ENCODE measurements around the gene STARD9. TPM values are rescaled to one million over a fixed set of nuclear protein-coding genes. Genes with fewer than 3 reads are reported as not detected.

The STARD9 gene
- total RNA-seq: 1 to 10 TPM in 1 of 2 donors, under 1 TPM in 1; 0.97 to 2.9 TPM
- polyA plus RNA-seq (2013, experiment 1 of 2): 9.0 TPM
- polyA plus RNA-seq (2013, experiment 2 of 2): 10.2 TPM
- long read RNA-seq, experiment 1, partial matches to known transcripts: 2 of 3 reads
- long read RNA-seq, experiment 1, other reads (novel, unspliced or antisense): 1 of 3 reads
- long read RNA-seq, experiment 2, partial matches to known transcripts: 1 of 2 reads
- long read RNA-seq, experiment 2, other reads (novel, unspliced or antisense): 1 of 2 reads
- long read RNA-seq, experiment 3: 0 reads
- long read RNA-seq, experiment 4: 0 reads

GRCh38 chr15:42575188-42576039, at the start of gene STARD9:
STARD9 (plus strand) TSS chr15:42575606; CDS start chr15:42575716, 110 bp downstream.
- Mint-ChIP-seq H3K27me3 (ENCODE audit: insufficient read depth) (peaks cover 79% of the 10 kb centered on the region), H3K27ac (peak within 1 kb of the TSS; percentile 26), H3K9me3 (no peaks in the 10 kb centered on the region), H3K36me3 (ENCODE audit: low read depth) (peaks cover 2% of the 10 kb centered on the region), H3K4me1 (peaks cover 14% of the 10 kb centered on the region), H3K4me3 (peak within 1 kb of the TSS; percentile 69)
- no peak within 1 kb of the TSS for H3K9ac ChIP-seq (ENCODE audit: extremely low read depth, low read length, poor library complexity, severe bottlenecking)
- H3K27me3 ChIP-seq (ENCODE audit: control insufficient read depth, insufficient read depth, low read length, poor library complexity, severe bottlenecking): peaks cover 58% of the 10 kb centered on the region
- H3K36me3 ChIP-seq (ENCODE audit: control insufficient read depth, insufficient read depth, low read length): no peaks in the 10 kb centered on the region
- H3K4me1 ChIP-seq (ENCODE audit: control insufficient read depth, insufficient read depth, low read length): no peaks in the 10 kb centered on the region
- H3K4me3 ChIP-seq (ENCODE audit: low read length): peak within 1 kb of the TSS; percentile 76
- no peaks in the 10 kb centered on the region for H3K9me3 ChIP-seq (ENCODE audit: control insufficient read depth, low read length)
- 0% methylated on average over 13 to 95 of the region's 95 CpGs for WGBS, 2 experiments (ENCODE audit: insufficient coverage in 1 of 2, insufficient read length in 1 of 2)
- no peak for TF ChIP-seq CTCF (conservative IDR thresholded peaks at IDR 0.05)
- peak; percentile 99 for DNase-seq
- no peak within 1 kb of the TSS for H3K27ac ChIP-seq (ENCODE audit: low read depth, low read length)

- Mint-ChIP-seq H3K4me1 (no peaks in the 10 kb centered on the region), H3K27me3 (ENCODE audit: insufficient read depth) (no peaks in the 10 kb centered on the region), H3K4me3 (no peak overlapping the region), H3K27ac (no peak overlapping the region), H3K9me3 (no peaks in the 10 kb centered on the region), H3K36me3 (ENCODE audit: low read depth) (peaks cover 53% of the 10 kb centered on the region)
- Histone ChIP-seq H3K36me3 (ENCODE audit: control insufficient read depth, insufficient read depth, low read length) (peaks cover 77% of the 10 kb centered on the region), H3K9me3 (ENCODE audit: control insufficient read depth, low read length) (no peaks in the 10 kb centered on the region), H3K27ac (ENCODE audit: low read depth, low read length) (no peak overlapping the region), H3K4me1 (ENCODE audit: control insufficient read depth, insufficient read depth, low read length) (no peaks in the 10 kb centered on the region), H3K9ac (ENCODE audit: extremely low read depth, low read length, poor library complexity, severe bottlenecking) (no peak overlapping the region), H3K27me3 (ENCODE audit: control insufficient read depth, insufficient read depth, low read length, poor library complexity, severe bottlenecking) (no peaks in the 10 kb centered on the region), H3K4me3 (ENCODE audit: low read length) (no peak overlapping the region)
- DNase-seq: no peak
- no peak for TF ChIP-seq CTCF (conservative IDR thresholded peaks at IDR 0.05)
- 79 to 90% methylated on average over 2 to 3 of the region's 3 CpGs for WGBS, 2 experiments (ENCODE audit: insufficient coverage in 1 of 2, insufficient read length in 1 of 2)
These were observed 46.4 kb upstream of the STARD9 start for GRCh38 chr15:42528970-42529369.

- DNase-seq: no peak
- no peaks in the 10 kb centered on the region for H3K27me3 Mint-ChIP-seq (ENCODE audit: insufficient read depth)
- no peak for TF ChIP-seq CTCF (conservative IDR thresholded peaks at IDR 0.05)
- no peaks in the 10 kb centered on the region for H3K4me1 Mint-ChIP-seq
- no peaks in the 10 kb centered on the region for H3K9me3 Mint-ChIP-seq
- no CpG with 5 or more reads among the region's 1 CpG for WGBS, 2 experiments (ENCODE audit: insufficient coverage in 1 of 2, insufficient read length in 1 of 2)
- Histone ChIP-seq H3K9me3 (ENCODE audit: control insufficient read depth, low read length) (no peaks in the 10 kb centered on the region), H3K4me1 (ENCODE audit: control insufficient read depth, insufficient read depth, low read length) (no peaks in the 10 kb centered on the region), H3K27me3 (ENCODE audit: control insufficient read depth, insufficient read depth, low read length, poor library complexity, severe bottlenecking) (no peaks in the 10 kb centered on the region), H3K9ac (ENCODE audit: extremely low read depth, low read length, poor library complexity, severe bottlenecking) (no peak overlapping the region), H3K27ac (ENCODE audit: low read depth, low read length) (no peak overlapping the region), H3K4me3 (ENCODE audit: low read length) (no peak overlapping the region), H3K36me3 (ENCODE audit: control insufficient read depth, insufficient read depth, low read length) (peaks cover 66% of the 10 kb centered on the region)
- no peak overlapping the region for H3K4me3 Mint-ChIP-seq
- peaks cover 42% of the 10 kb centered on the region for H3K36me3 Mint-ChIP-seq (ENCODE audit: low read depth)
- no peak overlapping the region for H3K27ac Mint-ChIP-seq
These were observed 42.2 kb upstream of the STARD9 start for GRCh38 chr15:42533246-42533645.
